ENCODE measurements around the gene NOBOX. TPM values are rescaled to one million over a fixed set of nuclear protein-coding genes. Genes with fewer than 3 reads are reported as not detected.

NOBOX gene
- total and polyA plus RNA-seq, 3 experiments from 2014 or later: not detected

- Histone ChIP-seq H3K36me3 (ENCODE audit: insufficient read depth, low read length) (no peaks in the 10 kb centered on the region), H3K4me1 (ENCODE audit: insufficient read depth, low read length) (no peaks in the 10 kb centered on the region), H3K9me3 (ENCODE audit: low read length) (no peaks in the 10 kb centered on the region), H3K27ac (ENCODE audit: low read depth, low read length) (no peak overlapping the region), H3K27me3 (ENCODE audit: insufficient read depth, low read length, poor library complexity, severe bottlenecking) (no peaks in the 10 kb centered on the region), H3K4me3 (ENCODE audit: low read length) (no peak overlapping the region)
- H3K36me3 Mint-ChIP-seq: no peaks in the 10 kb centered on the region
- CTCF ChIA-PET: interaction anchor here (1.1 kb wide), 1 partner anchor 13 kb away, joined by 3 read pairs; no protein-coding TSS in a partner anchor
- POLR2A ChIA-PET: no interaction called here
- no peak overlapping the region for H3K27ac Mint-ChIP-seq
- H3K9me3 Mint-ChIP-seq: no peaks in the 10 kb centered on the region
- DNase-seq: no peak
- no peak overlapping the region for H3K4me3 Mint-ChIP-seq
- peaks cover 5 to 34% of the 10 kb centered on the region in 2 donors for H3K27me3 Mint-ChIP-seq
- H3K4me1 Mint-ChIP-seq: no peaks in the 10 kb centered on the region
Observed at GRCh38 chr7:144404946-144405345, 1.5 kb upstream of the NOBOX start.

DNA sequence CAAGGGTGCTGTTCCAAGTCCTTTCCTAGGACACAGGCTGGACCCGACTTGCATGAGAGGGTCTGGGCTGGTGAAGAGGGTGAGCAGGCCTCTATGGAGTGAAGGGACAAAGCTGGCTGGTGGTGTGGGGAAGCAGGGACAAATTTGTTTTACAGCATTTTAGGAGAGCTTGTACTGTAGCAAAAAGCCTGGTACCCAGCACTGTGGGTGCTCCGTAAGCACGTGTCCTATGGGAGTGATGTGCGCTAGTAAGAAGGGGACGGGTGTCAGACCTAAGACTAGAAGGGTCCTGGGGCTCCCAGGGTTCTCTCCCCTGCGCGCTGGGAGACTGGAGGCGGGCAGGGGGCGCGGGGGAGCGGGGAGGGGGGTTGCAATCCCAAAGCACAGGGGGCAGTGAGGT is 391 bp downstream of the NOBOX start:
- Histone ChIP-seq H3K36me3 (ENCODE audit: insufficient read depth, low read length) (no peaks in the 10 kb centered on the region), H3K9me3 (ENCODE audit: low read length) (no peaks in the 10 kb centered on the region), H3K4me3 (ENCODE audit: low read length) (no peak overlapping the region), H3K27ac (ENCODE audit: low read depth, low read length) (no peak overlapping the region), H3K27me3 (ENCODE audit: insufficient read depth, low read length, poor library complexity, severe bottlenecking) (no peaks in the 10 kb centered on the region), H3K4me1 (ENCODE audit: insufficient read depth, low read length) (no peaks in the 10 kb centered on the region)
- peaks cover 6 to 23% of the 10 kb centered on the region in 2 donors for H3K27me3 Mint-ChIP-seq
- CTCF ChIA-PET: no interaction called here
- no peaks in the 10 kb centered on the region for H3K4me1 Mint-ChIP-seq
- no peaks in the 10 kb centered on the region for H3K9me3 Mint-ChIP-seq
- no peak for DNase-seq
- POLR2A ChIA-PET: no interaction called here
- H3K4me3 Mint-ChIP-seq: no peak overlapping the region
- no peak overlapping the region for H3K27ac Mint-ChIP-seq
- H3K36me3 Mint-ChIP-seq: no peaks in the 10 kb centered on the region

- H3K36me3 ChIP-seq (ENCODE audit: insufficient read depth, low read length): no peaks in the 10 kb centered on the region
- Mint-ChIP-seq H3K27me3 (peaks cover 7 to 15% of the 10 kb centered on the region in 2 donors), H3K27ac (peak overlapping the region in 1 of 8 donors; percentile 42), H3K36me3 (no peaks in the 10 kb centered on the region), H3K4me3 (no peak overlapping the region), H3K4me1 (no peaks in the 10 kb centered on the region), H3K9me3 (no peaks in the 10 kb centered on the region)
- POLR2A ChIA-PET: no interaction called here
- no peaks in the 10 kb centered on the region for H3K9me3 ChIP-seq (ENCODE audit: low read length)
- no peak overlapping the region for H3K4me3 ChIP-seq (ENCODE audit: low read length)
- no peaks in the 10 kb centered on the region for H3K4me1 ChIP-seq (ENCODE audit: insufficient read depth, low read length)
- DNase-seq: no peak
- no peaks in the 10 kb centered on the region for H3K27me3 ChIP-seq (ENCODE audit: insufficient read depth, low read length, poor library complexity, severe bottlenecking)
- no peak overlapping the region for H3K27ac ChIP-seq (ENCODE audit: low read depth, low read length)
- CTCF ChIA-PET: interaction anchor here (1.3 kb wide), 1 partner anchor 9 kb away, joined by 3 read pairs; no protein-coding TSS in a partner anchor
Observed at GRCh38 chr7:144401490-144401889, 2.0 kb downstream of the NOBOX start.

DNA sequence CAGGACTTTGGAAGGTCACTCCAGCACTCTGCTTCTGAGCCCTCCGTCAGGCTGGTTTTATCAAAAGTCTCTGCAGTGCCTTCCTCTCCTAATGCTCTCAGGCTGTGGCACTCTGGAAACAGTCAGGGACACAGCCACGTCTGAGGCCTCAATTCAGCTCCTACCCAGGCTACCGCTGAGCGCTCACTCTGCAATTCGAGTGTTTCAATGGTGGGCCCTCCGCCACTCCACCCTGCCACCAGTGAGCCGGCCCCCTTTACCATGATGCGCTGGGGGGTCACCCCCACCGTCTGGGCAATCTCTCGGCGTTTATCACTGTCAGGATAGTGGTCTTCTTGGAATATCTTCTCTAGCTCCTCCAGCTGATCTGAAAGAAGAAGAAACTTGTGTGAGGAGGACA is 3.5 kb downstream of the NOBOX start:
- no peaks in the 10 kb centered on the region for H3K36me3 ChIP-seq (ENCODE audit: insufficient read depth, low read length)
- no peaks in the 10 kb centered on the region for H3K9me3 ChIP-seq (ENCODE audit: low read length)
- POLR2A ChIA-PET: no interaction called here
- Mint-ChIP-seq H3K27ac (no peak overlapping the region), H3K27me3 (peaks cover 7 to 9% of the 10 kb centered on the region in 2 donors), H3K4me1 (no peaks in the 10 kb centered on the region), H3K9me3 (no peaks in the 10 kb centered on the region), H3K4me3 (no peak overlapping the region), H3K36me3 (no peaks in the 10 kb centered on the region)
- no peaks in the 10 kb centered on the region for H3K27me3 ChIP-seq (ENCODE audit: insufficient read depth, low read length, poor library complexity, severe bottlenecking)
- H3K27ac ChIP-seq (ENCODE audit: low read depth, low read length): no peak overlapping the region
- DNase-seq: no peak
- H3K4me3 ChIP-seq (ENCODE audit: low read length): no peak overlapping the region
- no peaks in the 10 kb centered on the region for H3K4me1 ChIP-seq (ENCODE audit: insufficient read depth, low read length)
- CTCF ChIA-PET: no interaction called here

DNA sequence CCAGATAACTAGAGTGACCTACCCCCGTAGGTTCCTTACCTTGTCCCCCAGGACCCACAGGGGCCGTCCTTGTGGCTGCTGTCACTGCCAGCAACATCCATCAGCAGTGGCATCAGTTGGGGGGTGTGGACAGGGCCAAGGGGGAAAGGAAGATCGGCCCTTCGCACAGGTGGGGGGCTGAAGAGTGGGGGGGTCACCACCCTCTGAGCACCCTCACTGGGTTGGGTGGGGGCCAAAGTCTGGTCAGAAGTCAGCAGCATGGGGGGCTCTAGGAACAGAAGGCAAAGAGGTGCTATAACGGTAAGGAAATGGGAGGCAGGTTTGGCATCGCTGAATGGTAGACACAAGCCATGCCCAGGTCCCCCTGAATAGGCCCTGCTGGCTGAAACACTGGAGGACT is 4.6 kb downstream of the NOBOX start:
- Histone ChIP-seq H3K27ac (ENCODE audit: low read depth, low read length) (no peak overlapping the region), H3K4me1 (ENCODE audit: insufficient read depth, low read length) (no peaks in the 10 kb centered on the region), H3K9me3 (ENCODE audit: low read length) (no peaks in the 10 kb centered on the region), H3K27me3 (ENCODE audit: insufficient read depth, low read length, poor library complexity, severe bottlenecking) (no peaks in the 10 kb centered on the region), H3K36me3 (ENCODE audit: insufficient read depth, low read length) (no peaks in the 10 kb centered on the region), H3K4me3 (ENCODE audit: low read length) (no peak overlapping the region)
- Mint-ChIP-seq H3K27me3 (peaks cover 6 to 9% of the 10 kb centered on the region in 2 donors), H3K4me1 (no peaks in the 10 kb centered on the region), H3K27ac (peak overlapping the region in 1 of 8 donors; percentile 24), H3K4me3 (no peak overlapping the region), H3K36me3 (no peaks in the 10 kb centered on the region), H3K9me3 (no peaks in the 10 kb centered on the region)
- no peak for DNase-seq
- ChIA-PET POLR2A (no interaction called here), CTCF (no interaction called here)

DNA sequence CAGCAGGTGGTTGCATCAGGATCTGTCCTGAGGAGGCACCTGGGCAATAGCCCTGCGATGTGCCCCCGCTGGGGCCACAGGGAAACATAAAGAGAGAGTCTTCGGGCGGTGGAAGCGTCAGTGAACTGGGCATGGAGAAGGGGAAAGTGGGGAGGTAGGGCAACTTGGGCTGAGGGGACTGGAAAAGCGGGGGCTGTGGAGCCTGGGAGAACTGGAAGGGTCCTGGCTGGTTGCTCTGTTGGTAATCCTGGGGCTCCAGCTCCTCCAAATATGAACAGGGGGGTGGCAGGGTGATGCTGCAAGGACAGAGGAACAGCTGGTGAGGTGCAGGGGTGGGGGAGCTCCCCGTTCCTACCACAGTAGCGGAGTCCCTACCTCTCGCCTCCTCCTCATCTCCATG is 5.2 kb downstream of the NOBOX start:
- H3K9me3 ChIP-seq (ENCODE audit: low read length): no peaks in the 10 kb centered on the region
- H3K4me3 Mint-ChIP-seq: no peak overlapping the region
- no peaks in the 10 kb centered on the region for H3K27me3 ChIP-seq (ENCODE audit: insufficient read depth, low read length, poor library complexity, severe bottlenecking)
- no peaks in the 10 kb centered on the region for H3K4me1 Mint-ChIP-seq
- H3K4me1 ChIP-seq (ENCODE audit: insufficient read depth, low read length): no peaks in the 10 kb centered on the region
- H3K27ac ChIP-seq (ENCODE audit: low read depth, low read length): no peak overlapping the region
- H3K27ac Mint-ChIP-seq: no peak overlapping the region
- no peak for DNase-seq
- no peaks in the 10 kb centered on the region for H3K36me3 Mint-ChIP-seq
- H3K9me3 Mint-ChIP-seq: no peaks in the 10 kb centered on the region
- POLR2A ChIA-PET: no interaction called here
- CTCF ChIA-PET: no interaction called here
- no peaks in the 10 kb centered on the region for H3K36me3 ChIP-seq (ENCODE audit: insufficient read depth, low read length)
- peaks cover 6 to 9% of the 10 kb centered on the region in 2 donors for H3K27me3 Mint-ChIP-seq
- H3K4me3 ChIP-seq (ENCODE audit: low read length): no peak overlapping the region

- H3K4me3 Mint-ChIP-seq: no peak overlapping the region
Observed at GRCh38 chr7:144397086-144397485, 6.4 kb downstream of the NOBOX start.

GRCh38 chr7:144391823-144392255 is 11.7 kb downstream of the NOBOX start:
- Mint-ChIP-seq H3K4me3 (peak overlapping the region in 3 of 7 donors; percentile 14 to 54 (median 21)), H3K4me1 (peaks cover 3 to 5% (median 4%) of the 10 kb centered on the region in 3 donors), H3K9me3 (no peaks in the 10 kb centered on the region), H3K27me3 (no peaks in the 10 kb centered on the region), H3K36me3 (no peaks in the 10 kb centered on the region), H3K27ac (peak overlapping the region in 2 of 8 donors; percentile 4 to 37)
- Histone ChIP-seq H3K9me3 (ENCODE audit: low read length) (no peaks in the 10 kb centered on the region), H3K4me1 (ENCODE audit: insufficient read depth, low read length) (no peaks in the 10 kb centered on the region), H3K36me3 (ENCODE audit: insufficient read depth, low read length) (no peaks in the 10 kb centered on the region), H3K27me3 (ENCODE audit: insufficient read depth, low read length, poor library complexity, severe bottlenecking) (no peaks in the 10 kb centered on the region), H3K4me3 (ENCODE audit: low read length) (no peak overlapping the region), H3K27ac (ENCODE audit: low read depth, low read length) (no peak overlapping the region)
- peak in 2 of 5 donors; percentile 44 to 62 for DNase-seq
- ChIA-PET POLR2A (no interaction called here), CTCF (interaction anchor here (0.7 to 1.5 kb wide), 5 partner anchors 13 to 218 kb away, joined by 3 to 5 read pairs (median 3); no protein-coding TSS in a partner anchor)

More at GRCh38 chr7:144397086-144397485, 6.4 kb downstream of the NOBOX start:
- H3K27ac ChIP-seq (ENCODE audit: low read depth, low read length): no peak overlapping the region
- Mint-ChIP-seq H3K27me3 (peaks cover under 1 to 5% of the 10 kb centered on the region in 2 donors), H3K27ac (no peak overlapping the region), H3K4me1 (no peaks in the 10 kb centered on the region), H3K9me3 (no peaks in the 10 kb centered on the region), H3K36me3 (no peaks in the 10 kb centered on the region)
- ChIA-PET POLR2A (no interaction called here), CTCF (interaction anchor here (1.5 kb wide), 1 partner anchor 13 kb away, joined by 3 read pairs; no protein-coding TSS in a partner anchor)
- no peaks in the 10 kb centered on the region for H3K36me3 ChIP-seq (ENCODE audit: insufficient read depth, low read length)
- no peaks in the 10 kb centered on the region for H3K27me3 ChIP-seq (ENCODE audit: insufficient read depth, low read length, poor library complexity, severe bottlenecking)
- no peaks in the 10 kb centered on the region for H3K9me3 ChIP-seq (ENCODE audit: low read length)
- no peak for DNase-seq
- no peaks in the 10 kb centered on the region for H3K4me1 ChIP-seq (ENCODE audit: insufficient read depth, low read length)
- no peak overlapping the region for H3K4me3 ChIP-seq (ENCODE audit: low read length)

Measured in CD8-positive, alpha-beta memory T cell (primary cell).